CMK (cell line): ENCODE data around the gene USP31.

Source experiments
- DNase-seq: peaks from one replicate; pipeline ENCODE4 v3.0.0-alpha.2; 2010; ENCODE audit warnings: low read depth

USP31 gene

DNA sequence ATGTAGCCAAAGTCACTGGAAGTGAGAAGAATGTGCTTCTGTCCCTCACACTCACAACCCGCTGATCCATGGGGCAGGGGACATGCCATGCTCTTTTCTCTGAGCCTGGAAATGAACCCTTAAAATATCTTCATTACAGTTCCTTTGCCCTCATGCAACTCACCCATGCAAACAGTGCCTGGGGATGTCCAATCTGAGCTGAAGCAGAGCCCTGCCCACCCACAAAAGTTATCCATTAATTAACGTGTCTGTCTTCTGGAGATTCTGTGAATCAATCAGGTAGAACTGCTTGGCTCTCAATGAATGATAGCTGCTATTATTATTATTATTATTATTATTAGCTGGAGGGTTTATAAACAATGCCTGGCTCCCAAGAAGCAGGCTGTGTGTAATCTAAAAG lies 133.7 kb downstream of the USP31 start:
- no peak for DNase-seq

DNA sequence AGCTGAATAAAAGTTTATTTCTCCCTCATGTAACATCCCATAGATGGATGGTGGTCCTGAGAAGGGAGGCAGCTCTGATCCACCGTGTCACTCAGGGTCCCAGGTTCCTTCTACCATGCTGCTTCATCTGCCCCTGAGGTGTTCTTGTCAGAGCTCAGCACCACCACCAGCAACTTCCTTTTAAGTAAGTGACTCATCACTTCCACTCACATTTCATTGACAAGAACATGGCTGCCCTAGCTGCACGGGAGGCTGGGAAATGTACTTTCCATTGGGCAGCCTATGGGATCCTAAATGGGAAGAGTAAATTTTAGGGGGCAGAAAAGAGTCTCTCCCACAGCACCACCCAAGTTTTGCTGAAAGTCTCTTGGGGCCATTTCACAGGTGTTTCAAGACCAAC lies 134.7 kb downstream of the USP31 start:
- DNase-seq = no peak
